ENCODE data around the gene ZNF860. TPM values are rescaled to one million over a fixed set of nuclear protein-coding genes. Genes with fewer than 3 reads are reported as not detected.
A peak's percentile ranks its signal among the peaks of the same experiment; 100 is the strongest.

The ZNF860 gene
- total and polyA plus RNA-seq, 12 donors = 0.06 to 0.28 (median 0.20) TPM; not detected in 2

DNA sequence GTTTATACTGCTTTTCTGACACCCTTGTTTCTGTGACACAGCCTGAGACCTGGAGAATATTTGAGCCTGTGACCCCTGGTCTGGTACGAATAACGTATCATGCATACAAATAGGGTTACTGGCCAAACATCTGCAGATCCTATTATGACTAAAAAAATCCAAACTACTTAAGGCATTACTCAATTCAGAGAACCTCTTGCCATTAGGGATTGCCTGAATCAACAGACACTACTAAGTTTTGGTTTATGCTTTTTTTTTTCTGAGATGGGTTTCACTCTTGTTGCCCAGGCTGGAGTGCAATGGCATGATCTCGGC is 35.9 kb upstream of the ZNF860 start:
- Histone ChIP-seq H3K4me1 (peaks cover 0 to 48% (median 20%) of the 10 kb centered on the region in 9 donors), H3K36me3 (no peaks in the 10 kb centered on the region), H3K27ac (peak overlapping the region in 8 of 10 donors; percentile 2 to 60 (median 38)), H3K4me3 (no peak overlapping the region), H3K27me3 (no peaks in the 10 kb centered on the region), H3K9me3 (peaks cover 0 to 11% (median 0%) of the 10 kb centered on the region in 11 donors)
- DNase-seq = no peak
- no peak for TF ChIP-seq CTCF (IDR thresholded peaks at IDR 0.05)
- WGBS, 2 donors = 52 to 64% methylated on average over 3 of the region's 3 CpGs
- intact Hi-C loops (cut with DNase I) = no loop called here
- ATAC-seq = peak in 7 of 8 donors; percentile 41 to 86 (median 71)

DNA sequence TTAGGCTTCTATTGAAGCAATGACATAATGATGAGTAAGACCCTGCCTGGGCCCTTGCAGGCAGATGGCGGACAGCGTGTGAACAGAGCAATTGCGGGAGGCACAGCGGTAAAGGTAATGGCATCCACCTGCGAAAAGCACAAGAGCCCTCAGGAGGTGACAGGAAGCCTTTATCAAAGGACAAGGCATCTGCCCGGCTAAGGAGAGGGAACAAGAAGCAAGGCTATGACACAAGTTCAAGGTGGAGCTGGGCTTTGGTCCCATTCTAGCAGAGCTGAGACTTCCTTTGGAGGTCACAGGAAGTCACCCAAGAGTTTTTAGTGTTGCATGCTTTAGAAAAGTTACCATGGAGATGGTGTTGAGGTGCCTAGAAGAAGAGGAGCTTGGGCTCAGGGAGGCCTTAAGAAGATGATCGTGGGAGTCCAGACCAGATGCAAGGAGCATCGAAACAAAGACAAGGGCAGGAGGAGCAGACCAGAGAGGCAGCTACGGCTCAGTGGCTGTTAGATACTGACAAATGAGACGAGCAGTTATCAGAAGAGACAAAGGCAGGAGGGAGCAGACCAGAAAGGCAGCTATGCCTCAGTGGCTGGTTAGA is 35.0 kb upstream of the ZNF860 start:
- peak in 1 of 2 donors; percentile 19 for DNase-seq
- no peak for TF ChIP-seq CTCF (IDR thresholded peaks at IDR 0.05)
- Histone ChIP-seq H3K4me3 (no peak overlapping the region), H3K27me3 (no peaks in the 10 kb centered on the region), H3K4me1 (peaks cover 0 to 40% (median 11%) of the 10 kb centered on the region in 9 donors), H3K36me3 (no peaks in the 10 kb centered on the region), H3K9me3 (peaks cover 0 to 12% (median 0%) of the 10 kb centered on the region in 11 donors), H3K27ac (peak overlapping the region in 2 of 10 donors; percentile 11 to 51)
- WGBS, 2 donors = 78 to 85% methylated on average over 10 of the region's 10 CpGs
- intact Hi-C loops (cut with DNase I) = no loop called here
- ATAC-seq = peak in 7 of 8 donors; percentile 29 to 68 (median 50)

GRCh38 chr3:31947162-31947561 is 34.4 kb upstream of the ZNF860 start:
- 84 to 89% methylated on average over 4 of the region's 4 CpGs for WGBS, 2 donors
- H3K27ac ChIP-seq = no peak overlapping the region
- TF ChIP-seq CTCF (IDR thresholded peaks at IDR 0.05) = no peak
- DNase-seq (no peak), ATAC-seq (no peak)
- H3K4me1 ChIP-seq = peaks cover 0 to 37% (median 8%) of the 10 kb centered on the region in 9 donors
- intact Hi-C loops (cut with DNase I) = no loop called here
- no peaks in the 10 kb centered on the region for H3K27me3 ChIP-seq
- H3K4me3 ChIP-seq = no peak overlapping the region
- H3K36me3 ChIP-seq = no peaks in the 10 kb centered on the region
- H3K9me3 ChIP-seq = peaks cover 0 to 12% (median 0%) of the 10 kb centered on the region in 11 donors

DNA sequence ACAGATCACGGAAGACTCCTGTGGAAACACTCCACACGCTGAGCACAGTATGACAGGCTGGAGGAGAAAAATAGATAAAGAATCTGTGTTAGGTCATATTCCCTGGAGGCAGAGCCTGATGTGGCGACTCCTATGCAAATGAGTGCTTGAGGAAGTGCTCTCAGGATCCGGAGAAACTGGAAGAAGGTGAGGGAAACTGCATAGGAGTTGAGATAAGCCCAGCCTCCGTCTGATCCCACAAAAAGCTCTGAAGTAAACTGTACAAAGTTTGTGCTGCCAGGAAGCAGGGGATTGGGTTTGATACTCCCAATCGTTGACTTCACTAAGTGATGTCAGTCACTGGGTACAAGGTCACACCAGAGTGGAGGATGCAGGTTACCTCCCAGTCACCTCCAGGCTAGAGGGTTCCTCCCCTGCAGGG is 33.9 kb upstream of the ZNF860 start:
- H3K27ac ChIP-seq = no peak overlapping the region
- 48 to 53% methylated on average over 6 of the region's 6 CpGs for WGBS, 2 donors
- peaks cover 0 to 12% (median 0%) of the 10 kb centered on the region in 11 donors for H3K9me3 ChIP-seq
- TF ChIP-seq CTCF (IDR thresholded peaks at IDR 0.05) = no peak
- DNase-seq (no peak), ATAC-seq (peak in 2 of 8 donors; percentile 12 to 27)
- H3K27me3 ChIP-seq = no peaks in the 10 kb centered on the region
- intact Hi-C loops (cut with DNase I) = no loop called here
- H3K36me3 ChIP-seq = no peaks in the 10 kb centered on the region
- no peak overlapping the region for H3K4me3 ChIP-seq
- peaks cover 0 to 37% (median 8%) of the 10 kb centered on the region in 9 donors for H3K4me1 ChIP-seq
